GM12873 (cell line): ENCODE results near the gene GTSF1L.
A peak's percentile ranks its signal among the peaks of the same experiment; 100 is the strongest.

Experiments
- TF ChIP-seq, protein P1 (sequence below): IDR thresholded peaks from 2 replicates; pipeline ENCODE4 v1.5.1; 2012; ENCODE audit warnings: low read depth, mild to moderate bottlenecking, moderate library complexity, low read length, control low read depth; ENCODE audit not compliant: insufficient read depth; ENCODE audit errors: missing control alignments

GTSF1L gene

DNA sequence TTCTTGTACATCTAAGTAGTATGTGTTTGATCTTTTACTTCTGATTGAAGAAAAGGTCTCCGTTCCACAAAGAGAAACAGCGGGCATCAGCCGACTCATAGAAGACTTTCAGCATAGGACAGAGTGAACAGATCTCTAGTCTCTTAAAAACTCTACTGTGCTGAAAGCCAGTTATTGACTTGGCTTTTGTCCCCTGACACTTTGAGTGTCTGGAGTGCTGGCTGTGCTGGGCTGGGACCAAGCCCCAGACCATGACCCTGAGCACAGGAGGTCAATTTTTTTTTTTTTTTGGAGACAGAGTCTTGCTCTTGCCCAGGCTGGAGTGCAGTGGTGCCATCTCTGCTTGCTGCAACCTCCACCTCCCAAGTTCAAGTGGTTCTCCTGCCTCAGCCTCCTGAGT lies 32.0 kb downstream of the GTSF1L start:
- TF ChIP-seq, protein P1, sequence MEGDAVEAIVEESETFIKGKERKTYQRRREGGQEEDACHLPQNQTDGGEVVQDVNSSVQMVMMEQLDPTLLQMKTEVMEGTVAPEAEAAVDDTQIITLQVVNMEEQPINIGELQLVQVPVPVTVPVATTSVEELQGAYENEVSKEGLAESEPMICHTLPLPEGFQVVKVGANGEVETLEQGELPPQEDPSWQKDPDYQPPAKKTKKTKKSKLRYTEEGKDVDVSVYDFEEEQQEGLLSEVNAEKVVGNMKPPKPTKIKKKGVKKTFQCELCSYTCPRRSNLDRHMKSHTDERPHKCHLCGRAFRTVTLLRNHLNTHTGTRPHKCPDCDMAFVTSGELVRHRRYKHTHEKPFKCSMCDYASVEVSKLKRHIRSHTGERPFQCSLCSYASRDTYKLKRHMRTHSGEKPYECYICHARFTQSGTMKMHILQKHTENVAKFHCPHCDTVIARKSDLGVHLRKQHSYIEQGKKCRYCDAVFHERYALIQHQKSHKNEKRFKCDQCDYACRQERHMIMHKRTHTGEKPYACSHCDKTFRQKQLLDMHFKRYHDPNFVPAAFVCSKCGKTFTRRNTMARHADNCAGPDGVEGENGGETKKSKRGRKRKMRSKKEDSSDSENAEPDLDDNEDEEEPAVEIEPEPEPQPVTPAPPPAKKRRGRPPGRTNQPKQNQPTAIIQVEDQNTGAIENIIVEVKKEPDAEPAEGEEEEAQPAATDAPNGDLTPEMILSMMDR = no peak

DNA sequence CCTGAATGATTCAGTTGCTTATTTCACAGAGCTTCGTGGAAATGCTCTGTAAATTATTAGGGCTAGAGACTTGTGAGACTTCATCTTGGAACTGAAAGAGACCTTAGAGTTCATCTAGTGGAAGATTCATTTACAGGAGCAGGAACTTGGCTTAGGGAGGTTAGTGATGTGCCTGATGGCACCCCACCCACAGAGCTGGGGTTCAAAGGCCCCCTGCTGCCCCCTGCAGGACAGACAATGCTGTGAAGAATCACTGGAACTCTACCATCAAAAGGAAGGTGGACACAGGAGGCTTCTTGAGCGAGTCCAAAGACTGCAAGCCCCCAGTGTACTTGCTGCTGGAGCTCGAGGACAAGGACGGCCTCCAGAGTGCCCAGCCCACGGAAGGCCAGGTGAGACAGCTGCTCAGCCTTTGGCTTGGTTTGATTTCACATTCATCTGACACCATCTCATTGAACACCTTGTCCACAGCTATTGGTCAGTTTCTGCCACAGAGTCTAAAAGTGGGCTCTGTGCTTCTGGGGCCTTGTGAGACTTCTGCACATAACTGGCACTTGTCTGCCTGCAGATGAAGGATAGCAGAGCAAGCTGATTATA lies 34.8 kb downstream of the GTSF1L start:
- TF ChIP-seq, protein P1 = peak; percentile 84

DNA sequence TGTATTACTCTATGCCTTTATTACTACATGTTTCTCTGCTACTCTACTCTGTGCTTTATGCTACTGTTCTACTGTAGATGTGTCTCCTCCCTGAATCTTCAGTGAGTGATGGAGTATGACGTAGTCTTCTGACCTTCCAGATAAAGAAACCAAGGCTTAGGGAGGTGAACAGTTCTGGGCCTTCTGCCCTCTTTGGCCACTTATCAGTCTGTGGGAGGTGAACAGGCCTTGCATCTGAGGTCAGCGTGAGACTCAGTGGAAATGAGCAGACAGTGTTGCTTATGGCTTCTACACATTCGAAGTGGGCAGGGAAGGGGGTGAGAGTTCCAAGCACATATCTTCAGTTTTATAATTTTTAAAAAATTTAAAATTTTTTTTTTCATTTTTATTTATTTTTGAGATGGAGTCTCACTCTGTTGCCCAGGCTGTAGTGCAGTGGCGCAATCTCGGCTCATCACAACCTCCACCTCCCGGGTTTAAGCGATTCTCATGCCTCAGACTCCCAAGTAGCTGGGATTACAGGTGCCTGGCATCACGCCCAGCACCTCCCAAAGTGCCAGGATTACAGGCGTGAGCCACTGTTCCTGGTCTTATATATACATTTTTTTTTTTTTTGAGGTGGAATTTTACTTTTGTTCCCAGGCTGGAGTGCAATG lies 35.7 kb downstream of the GTSF1L start:
- TF ChIP-seq, protein P1 = no peak

DNA sequence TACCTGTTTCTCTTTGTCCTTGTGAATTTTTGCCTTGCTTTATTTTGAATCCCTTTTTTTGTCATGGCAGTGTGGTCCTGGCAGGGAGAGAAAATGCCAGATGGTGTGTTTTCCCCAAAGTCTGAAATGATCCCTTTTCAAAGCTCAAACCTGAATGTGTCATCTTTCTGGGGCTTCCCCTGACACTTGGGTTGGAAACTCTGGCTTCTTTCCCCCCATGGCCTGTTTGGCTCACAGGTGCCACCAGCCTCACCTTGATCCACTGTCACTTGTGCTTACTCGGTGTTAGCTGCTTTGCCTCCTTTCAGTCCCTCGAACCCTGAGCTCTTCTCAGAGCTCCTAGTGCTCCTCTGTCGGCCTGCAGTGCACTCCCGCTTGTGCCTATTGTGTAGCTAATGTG lies 37.6 kb downstream of the GTSF1L start:
- TF ChIP-seq, protein P1 = no peak

DNA sequence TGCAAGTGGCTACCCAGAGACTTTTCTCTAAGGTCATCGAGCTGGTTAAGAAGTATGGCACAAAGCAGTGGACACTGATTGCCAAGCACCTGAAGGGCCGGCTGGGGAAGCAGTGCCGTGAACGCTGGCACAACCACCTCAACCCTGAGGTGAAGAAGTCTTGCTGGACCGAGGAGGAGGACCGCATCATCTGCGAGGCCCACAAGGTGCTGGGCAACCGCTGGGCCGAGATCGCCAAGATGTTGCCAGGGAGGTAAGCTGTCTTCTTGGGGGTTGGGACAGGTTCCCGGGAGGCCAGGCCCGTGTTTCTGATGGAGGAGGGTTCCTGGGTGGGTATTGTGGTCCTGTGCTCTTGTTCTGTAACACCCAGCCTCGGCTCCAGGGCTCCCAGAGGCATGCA lies 40.0 kb downstream of the GTSF1L start:
- TF ChIP-seq, protein P1 = no peak

DNA sequence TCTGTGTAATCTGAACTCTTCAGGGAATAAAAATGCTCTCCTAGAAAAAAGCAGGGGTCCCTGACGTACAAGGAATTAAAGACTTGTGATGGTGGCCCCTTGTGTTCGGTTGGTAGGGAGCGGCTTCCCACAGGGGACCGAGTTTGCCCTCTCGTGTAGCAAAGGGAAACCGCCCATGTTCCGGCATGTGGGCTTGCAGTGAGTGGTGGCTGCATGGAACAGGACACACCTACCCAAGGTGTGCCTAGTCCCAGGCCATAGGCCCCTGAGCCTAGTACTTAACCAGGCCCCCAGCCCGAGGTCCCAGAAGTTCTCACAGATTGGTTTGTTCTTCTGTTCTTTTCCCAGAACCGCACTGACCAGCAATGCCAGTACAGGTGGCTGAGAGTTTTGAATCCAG lies 44.4 kb downstream of the GTSF1L start:
- TF ChIP-seq, protein P1 = no peak

DNA sequence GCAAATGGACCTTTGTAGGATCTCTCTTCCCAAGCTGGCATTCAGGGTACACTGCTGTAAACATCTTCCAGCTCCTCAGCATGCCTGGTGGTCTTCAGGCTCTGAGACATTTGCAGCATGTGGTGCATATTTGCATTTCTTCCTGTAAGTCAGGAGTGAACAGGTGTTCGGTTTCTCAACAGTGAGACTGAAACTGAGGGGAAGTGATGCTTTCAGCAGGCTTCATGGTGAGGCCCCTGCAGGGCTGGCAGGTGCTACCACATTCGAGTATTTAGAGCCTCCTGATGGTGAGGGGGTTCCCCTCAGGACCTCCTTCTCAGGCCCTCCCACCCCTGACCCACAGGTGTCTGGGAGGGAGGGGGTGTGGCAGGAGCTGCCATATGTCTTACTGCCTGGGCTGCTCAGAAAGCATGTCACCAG lies 44.8 kb downstream of the GTSF1L start:
- TF ChIP-seq, protein P1 = no peak
